T-helper 9 cell (primary cell): ENCODE results near the gene CRB1.

Experiments
- DNase-seq: peaks from one replicate; pipeline ENCODE4 v3.0.0-alpha.2; 2020
- total RNA-seq, 2 donors: gene quantifications; one replicate each; lab custom pipeline; 2026; lab: John Stamatoyannopoulos, UW

CRB1 gene
- total RNA-seq: 0.21 to 0.24 reads per million in 2 donors

GRCh38 chr1:197268012-197268411 lies at the start of gene CRB1:
TSS of gene CRB1 (plus strand) at chr1:197268252. CDS start at chr1:197268413, 161 bp downstream.
- DNase-seq: no peak

GRCh38 chr1:197218857-197219256 lies 49.2 kb upstream of the CRB1 start:
- DNase-seq: no peak

- no peak for DNase-seq
These were observed 45.9 kb upstream of the CRB1 start for GRCh38 chr1:197222025-197222685.

- no peak for DNase-seq
These were observed 45.3 kb upstream of the CRB1 start for GRCh38 chr1:197222780-197223179.

GRCh38 chr1:197224160-197224559 lies 43.9 kb upstream of the CRB1 start:
- no peak for DNase-seq

- no peak for DNase-seq
These were observed 42.4 kb upstream of the CRB1 start for GRCh38 chr1:197225611-197226010.

- no peak for DNase-seq
These were observed 33.5 kb upstream of the CRB1 start for GRCh38 chr1:197234581-197234980.

GRCh38 chr1:197235355-197235754 lies 32.7 kb upstream of the CRB1 start:
- no peak for DNase-seq

- DNase-seq: no peak
These were observed 20.6 kb upstream of the CRB1 start for GRCh38 chr1:197247465-197247864.

GRCh38 chr1:197249324-197249723 lies 18.7 kb upstream of the CRB1 start:
- DNase-seq: no peak

- DNase-seq: no peak
These were observed 17.4 kb upstream of the CRB1 start for GRCh38 chr1:197250616-197251015.

- no peak for DNase-seq
These were observed 15.1 kb upstream of the CRB1 start for GRCh38 chr1:197252973-197253372.

- no peak for DNase-seq
These were observed 13.2 kb upstream of the CRB1 start for GRCh38 chr1:197254866-197255265.

- DNase-seq: no peak
These were observed 3.0 kb upstream of the CRB1 start for GRCh38 chr1:197264936-197265567.

GRCh38 chr1:197269053-197269452 lies 1.0 kb downstream of the CRB1 start:
- no peak for DNase-seq

GRCh38 chr1:197272791-197273190 lies 4.7 kb downstream of the CRB1 start:
- no peak for DNase-seq

GRCh38 chr1:197277166-197277565 lies 9.1 kb downstream of the CRB1 start:
- DNase-seq: no peak

- no peak for DNase-seq
These were observed 16.3 kb downstream of the CRB1 start for GRCh38 chr1:197284325-197284724.

- DNase-seq: no peak
These were observed 16.9 kb downstream of the CRB1 start for GRCh38 chr1:197284966-197285365.

GRCh38 chr1:197285526-197286205 lies 17.6 kb downstream of the CRB1 start:
- DNase-seq: no peak

GRCh38 chr1:197286634-197287033 lies 18.6 kb downstream of the CRB1 start:
- no peak for DNase-seq

- DNase-seq: no peak
These were observed 19.8 kb downstream of the CRB1 start for GRCh38 chr1:197287863-197288262.

- DNase-seq: no peak
These were observed 34.7 kb downstream of the CRB1 start for GRCh38 chr1:197302775-197303174.

GRCh38 chr1:197303463-197303862 lies 35.4 kb downstream of the CRB1 start:
- no peak for DNase-seq
